CD8-positive, alpha-beta memory T cell (primary cell): ENCODE data around the gene SLC17A4. TPM values are rescaled to one million over a fixed set of nuclear protein-coding genes. Genes with fewer than 3 reads are reported as not detected.

Experiments used
- CTCF ChIA-PET: fragments of 350-600 bp; sonication (Branson Sonifier 250); formaldehyde crosslinking; loops from one replicate; lab custom pipeline; 2021; ENCODE audit warnings: antibody characterized with exemption; lab: Charles Lee
- POLR2A ChIA-PET: fragments of 350-600 bp; sonication (Branson Sonifier 250); formaldehyde crosslinking; loops from one replicate; lab custom pipeline; 2021; ENCODE audit warnings: antibody characterized with exemption; lab: Charles Lee
- DNase-seq, 5 donors: peaks; one replicate each; pipeline versions ENCODE4 v3.0.0 to v3.0.0-alpha.2; 2020 to 2022; ENCODE audit warnings: mixed read lengths in 1 of 5
- H3K27ac ChIP-seq: one replicate; pipeline ENCODE4 v1.7.0; 2013; ENCODE audit warnings: low read depth, mild to moderate bottlenecking, low read length, moderate library complexity
- H3K27me3 ChIP-seq: 2 replicates; pipeline ENCODE4 v1.7.0; 2013; ENCODE audit warnings: low read length, mild to moderate bottlenecking; ENCODE audit not compliant: insufficient read depth, poor library complexity, severe bottlenecking
- H3K36me3 ChIP-seq: 2 replicates; pipeline ENCODE4 v1.7.0; 2013; ENCODE audit warnings: mild to moderate bottlenecking, low read length, moderate library complexity; ENCODE audit not compliant: insufficient read depth
- H3K4me1 ChIP-seq: 2 replicates; pipeline ENCODE4 v1.7.0; 2013; ENCODE audit warnings: mild to moderate bottlenecking, low read length, moderate library complexity; ENCODE audit not compliant: insufficient read depth
- H3K4me3 ChIP-seq: 2 replicates; pipeline ENCODE4 v1.7.0; 2013; ENCODE audit warnings: mild to moderate bottlenecking, low read length
- H3K9me3 ChIP-seq: 2 replicates; pipeline ENCODE4 v1.7.0; 2013; ENCODE audit warnings: mild to moderate bottlenecking, low read length
- H3K27ac Mint-ChIP-seq, 8 donors: one replicate each; pipeline ENCODE4 v1.8.0; 2020 to 2021; ENCODE audit warnings: mixed read lengths in 8 of 8, mild to moderate bottlenecking in 6 of 8, inconsistent platforms in 3 of 8, moderate library complexity in 3 of 8
- H3K27me3 Mint-ChIP-seq, 2 donors: one replicate each; pipeline ENCODE4 v1.8.0; 2020 to 2021; ENCODE audit warnings: mixed read lengths in 2 of 2, mild to moderate bottlenecking in 1 of 2, moderate library complexity in 1 of 2
- H3K36me3 Mint-ChIP-seq, 3 donors: one replicate each; pipeline ENCODE4 v1.8.0; 2020 to 2021; ENCODE audit warnings: mixed read lengths in 3 of 3, inconsistent platforms in 1 of 3, mild to moderate bottlenecking in 1 of 3
- H3K4me1 Mint-ChIP-seq, 3 donors: one replicate each; pipeline ENCODE4 v1.8.0; 2020 to 2021; ENCODE audit warnings: mixed read lengths in 3 of 3, inconsistent platforms in 1 of 3, mild to moderate bottlenecking in 1 of 3
- H3K4me3 Mint-ChIP-seq, 7 donors: one replicate each; pipeline ENCODE4 v1.8.0; 2020 to 2021; ENCODE audit warnings: mixed read lengths in 7 of 7, mild to moderate bottlenecking in 6 of 7, moderate library complexity in 4 of 7, inconsistent platforms in 2 of 7
- H3K9me3 Mint-ChIP-seq, 5 donors: one replicate each; pipeline ENCODE4 v1.8.0; 2020 to 2022; ENCODE audit warnings: mixed read lengths in 5 of 5, mild to moderate bottlenecking in 3 of 5, moderate library complexity in 2 of 5, inconsistent platforms in 1 of 5
- polyA plus RNA-seq: library from polyadenylated mRNA; unstranded; fragments of 300-500 nt; fragmentation: Illumina TruSeq; gene quantifications from one replicate; pipeline ENCODE4 v1.2.3, GENCODE V29; 2021
- total RNA-seq, 2 experiments: library from RNA; stranded (reverse); gene quantifications; one replicate each; pipeline ENCODE4 v1.2.3, GENCODE V29; 2021

The SLC17A4 gene
- total and polyA plus RNA-seq, 3 experiments from 2014 or later = not detected

DNA sequence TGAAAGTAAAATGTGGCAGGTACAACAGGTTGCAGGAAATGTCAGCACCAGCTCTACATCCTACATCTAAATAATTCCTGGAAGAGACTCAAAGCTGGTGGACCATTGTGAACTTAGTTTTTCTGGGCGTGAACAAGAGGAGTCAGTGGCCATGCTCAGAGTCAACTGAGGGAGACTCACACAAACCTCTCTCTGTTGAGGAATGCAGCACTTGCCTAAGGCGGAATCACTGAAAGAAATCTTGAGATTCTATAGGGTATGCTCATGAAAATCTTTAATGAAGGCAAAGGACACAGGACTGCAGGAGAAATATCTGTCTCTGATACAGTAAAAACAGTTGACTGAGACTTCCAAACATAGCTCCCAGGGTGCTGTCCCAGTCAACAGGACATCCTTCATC, 22.5 kb downstream of the SLC17A4 start:
- H3K4me1 Mint-ChIP-seq = no peaks in the 10 kb centered on the region
- H3K27me3 ChIP-seq = no peaks in the 10 kb centered on the region
- H3K9me3 Mint-ChIP-seq = no peaks in the 10 kb centered on the region
- H3K27ac Mint-ChIP-seq = no peak overlapping the region
- CTCF ChIA-PET = no interaction called here
- no peak for DNase-seq
- H3K4me3 Mint-ChIP-seq = no peak overlapping the region
- no peak overlapping the region for H3K4me3 ChIP-seq
- no peaks in the 10 kb centered on the region for H3K4me1 ChIP-seq
- H3K27me3 Mint-ChIP-seq = peaks cover 11 to 25% of the 10 kb centered on the region in 2 donors
- H3K36me3 Mint-ChIP-seq = no peaks in the 10 kb centered on the region
- POLR2A ChIA-PET = no interaction called here
- H3K36me3 ChIP-seq = no peaks in the 10 kb centered on the region
- no peaks in the 10 kb centered on the region for H3K9me3 ChIP-seq
- H3K27ac ChIP-seq = no peak overlapping the region

DNA sequence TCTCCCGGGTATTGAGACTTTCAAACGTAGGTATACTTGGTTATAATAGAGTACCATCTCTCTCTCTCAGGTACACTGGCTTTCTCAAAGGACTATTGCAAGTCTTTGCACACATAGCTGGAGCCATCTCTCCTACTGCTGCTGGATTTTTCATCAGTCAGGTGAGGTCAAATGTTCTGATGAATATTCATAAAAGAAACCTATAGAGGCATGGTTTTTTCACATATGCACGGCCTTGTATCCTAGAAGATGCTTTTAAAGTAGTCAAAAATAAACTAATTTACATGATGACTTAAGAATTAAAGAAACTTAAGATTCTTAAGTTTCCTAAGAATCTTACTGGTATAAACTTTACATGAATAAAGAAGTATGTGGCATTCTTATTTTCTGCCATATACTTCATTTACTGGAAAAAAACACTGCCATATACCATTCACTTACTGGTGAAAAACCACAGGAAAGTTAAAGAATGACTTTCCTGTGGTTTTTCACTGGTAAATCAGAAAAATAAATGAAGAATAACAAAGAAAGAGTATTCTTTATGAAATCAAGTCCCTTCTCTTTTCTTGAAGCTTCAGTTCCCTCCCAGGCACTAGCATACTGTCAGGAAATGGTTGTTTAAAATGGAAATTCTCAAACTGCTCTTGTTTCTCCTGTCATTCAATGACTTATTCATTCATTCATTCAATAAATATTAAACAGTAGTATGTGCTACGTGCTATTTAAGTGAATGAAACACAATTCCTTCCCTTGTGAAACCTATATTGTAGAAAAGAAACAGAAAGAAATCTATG, 23.5 kb downstream of the SLC17A4 start:
- ChIA-PET CTCF (no interaction called here), POLR2A (no interaction called here)
- peaks cover 5 to 21% of the 10 kb centered on the region in 2 donors for H3K27me3 Mint-ChIP-seq
- H3K4me1 Mint-ChIP-seq = no peaks in the 10 kb centered on the region
- H3K27ac Mint-ChIP-seq = no peak overlapping the region
- no peak for DNase-seq
- H3K9me3 Mint-ChIP-seq = no peaks in the 10 kb centered on the region
- Histone ChIP-seq H3K9me3 (no peaks in the 10 kb centered on the region), H3K4me3 (no peak overlapping the region), H3K27me3 (no peaks in the 10 kb centered on the region), H3K27ac (no peak overlapping the region), H3K36me3 (no peaks in the 10 kb centered on the region), H3K4me1 (no peaks in the 10 kb centered on the region)
- no peaks in the 10 kb centered on the region for H3K36me3 Mint-ChIP-seq
- H3K4me3 Mint-ChIP-seq = no peak overlapping the region

GRCh38 chr6:25781134-25781533, 26.6 kb downstream of the SLC17A4 start:
- H3K36me3 ChIP-seq = no peaks in the 10 kb centered on the region
- H3K27me3 ChIP-seq = no peaks in the 10 kb centered on the region
- Mint-ChIP-seq H3K9me3 (no peaks in the 10 kb centered on the region), H3K36me3 (no peaks in the 10 kb centered on the region), H3K4me3 (no peak overlapping the region), H3K27me3 (peaks cover 5 to 21% of the 10 kb centered on the region in 2 donors), H3K27ac (no peak overlapping the region), H3K4me1 (no peaks in the 10 kb centered on the region)
- DNase-seq = no peak
- H3K4me1 ChIP-seq = no peaks in the 10 kb centered on the region
- H3K9me3 ChIP-seq = no peaks in the 10 kb centered on the region
- no peak overlapping the region for H3K4me3 ChIP-seq
- ChIA-PET POLR2A (no interaction called here), CTCF (no interaction called here)
- no peak overlapping the region for H3K27ac ChIP-seq

DNA sequence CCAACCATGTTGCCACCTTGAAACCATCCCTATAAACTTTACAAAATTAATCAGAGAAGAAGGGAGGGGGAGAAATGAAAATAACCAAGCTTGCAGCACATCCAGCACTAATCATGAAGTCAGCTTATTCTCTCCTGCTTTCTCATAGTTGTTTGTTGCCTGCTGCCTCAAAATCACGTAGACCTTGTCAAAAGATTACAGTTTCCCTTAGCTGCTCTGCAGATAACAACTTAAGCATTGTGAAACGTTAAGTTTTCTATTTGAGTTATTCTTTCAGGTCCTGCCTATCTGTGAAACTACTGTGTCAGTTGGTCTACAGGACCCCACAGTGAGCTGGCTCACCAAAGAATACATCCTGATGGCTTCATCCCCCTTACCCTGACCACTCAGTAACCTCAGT, 32.9 kb downstream of the SLC17A4 start:
- H3K27ac Mint-ChIP-seq = no peak overlapping the region
- no peaks in the 10 kb centered on the region for H3K9me3 Mint-ChIP-seq
- ChIA-PET CTCF (interaction anchor here (0.9 to 2.6 kb wide), 6 partner anchors 20 to 216 kb away, joined by 3 to 11 read pairs (median 3); no protein-coding TSS in a partner anchor), POLR2A (no interaction called here)
- Histone ChIP-seq H3K27ac (no peak overlapping the region), H3K4me3 (no peak overlapping the region), H3K4me1 (no peaks in the 10 kb centered on the region), H3K27me3 (no peaks in the 10 kb centered on the region), H3K9me3 (no peaks in the 10 kb centered on the region), H3K36me3 (no peaks in the 10 kb centered on the region)
- peaks cover under 1 to 3% of the 10 kb centered on the region in 2 donors for H3K27me3 Mint-ChIP-seq
- H3K36me3 Mint-ChIP-seq = no peaks in the 10 kb centered on the region
- no peaks in the 10 kb centered on the region for H3K4me1 Mint-ChIP-seq
- H3K4me3 Mint-ChIP-seq = no peak overlapping the region
- no peak for DNase-seq

- H3K27me3 Mint-ChIP-seq = peaks cover 0 to 4% of the 10 kb centered on the region in 2 donors
- POLR2A ChIA-PET = no interaction called here
- no peak overlapping the region for H3K27ac ChIP-seq
- no peaks in the 10 kb centered on the region for H3K36me3 Mint-ChIP-seq
- no peaks in the 10 kb centered on the region for H3K36me3 ChIP-seq
- no peaks in the 10 kb centered on the region for H3K4me1 ChIP-seq
- H3K4me3 Mint-ChIP-seq = no peak overlapping the region
- no peaks in the 10 kb centered on the region for H3K27me3 ChIP-seq
- H3K9me3 Mint-ChIP-seq = no peaks in the 10 kb centered on the region
- CTCF ChIA-PET = interaction anchor here (0.9 to 2.6 kb wide), 13 partner anchors 21 to 215 kb away, joined by 3 to 11 read pairs (median 3); no protein-coding TSS in a partner anchor
- H3K4me1 Mint-ChIP-seq = no peaks in the 10 kb centered on the region
- H3K27ac Mint-ChIP-seq = peak overlapping the region in 2 of 8 donors; percentile 5 to 40
- peak; percentile 3 to 56 (median 12) for DNase-seq
- no peaks in the 10 kb centered on the region for H3K9me3 ChIP-seq
- H3K4me3 ChIP-seq = no peak overlapping the region
Observed at GRCh38 chr6:25788305-25788922, 33.9 kb downstream of the SLC17A4 start.

- H3K27ac ChIP-seq = no peak overlapping the region
- H3K4me3 Mint-ChIP-seq = no peak overlapping the region
- peaks cover 0 to 4% of the 10 kb centered on the region in 2 donors for H3K27me3 Mint-ChIP-seq
- no peak for DNase-seq
- no peaks in the 10 kb centered on the region for H3K4me1 ChIP-seq
- H3K27ac Mint-ChIP-seq = no peak overlapping the region
- no peaks in the 10 kb centered on the region for H3K36me3 ChIP-seq
- H3K4me1 Mint-ChIP-seq = no peaks in the 10 kb centered on the region
- no peaks in the 10 kb centered on the region for H3K9me3 ChIP-seq
- no peak overlapping the region for H3K4me3 ChIP-seq
- CTCF ChIA-PET = interaction anchor here (0.6 to 2.6 kb wide), 6 partner anchors 93 to 212 kb away, joined by 3 to 11 read pairs (median 4); no protein-coding TSS in a partner anchor
- H3K9me3 Mint-ChIP-seq = no peaks in the 10 kb centered on the region
- H3K36me3 Mint-ChIP-seq = no peaks in the 10 kb centered on the region
- H3K27me3 ChIP-seq = no peaks in the 10 kb centered on the region
- POLR2A ChIA-PET = no interaction called here
Observed at GRCh38 chr6:25789475-25789874, 34.9 kb downstream of the SLC17A4 start.

- H3K27ac ChIP-seq = no peak overlapping the region
- Mint-ChIP-seq H3K27ac (no peak overlapping the region), H3K4me3 (no peak overlapping the region), H3K36me3 (no peaks in the 10 kb centered on the region), H3K27me3 (peaks cover 0 to 1% of the 10 kb centered on the region in 2 donors), H3K9me3 (no peaks in the 10 kb centered on the region), H3K4me1 (no peaks in the 10 kb centered on the region)
- H3K9me3 ChIP-seq = no peaks in the 10 kb centered on the region
- ChIA-PET CTCF (no interaction called here), POLR2A (no interaction called here)
- no peaks in the 10 kb centered on the region for H3K36me3 ChIP-seq
- DNase-seq = no peak
- H3K4me1 ChIP-seq = no peaks in the 10 kb centered on the region
- no peaks in the 10 kb centered on the region for H3K27me3 ChIP-seq
- H3K4me3 ChIP-seq = no peak overlapping the region
Observed at GRCh38 chr6:25792016-25792415, 37.5 kb downstream of the SLC17A4 start.

DNA sequence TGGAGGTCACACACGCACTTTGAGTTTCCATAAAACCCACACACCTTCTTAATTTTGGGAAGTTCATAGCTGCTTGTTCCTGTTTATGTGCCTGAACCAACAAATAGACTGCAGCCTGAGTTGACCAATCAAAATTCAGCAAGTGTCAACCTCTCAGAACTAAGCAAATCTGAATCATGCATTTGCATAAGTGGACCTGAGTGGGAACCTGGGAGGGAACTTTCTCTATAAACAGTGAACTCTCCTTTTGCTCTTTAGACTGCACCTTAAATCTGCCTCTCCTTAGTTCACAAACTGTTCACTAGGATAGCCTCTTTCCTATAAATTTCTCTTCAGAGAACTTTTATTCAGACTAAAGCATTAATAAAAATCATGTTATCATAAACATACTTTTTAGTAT, 39.4 kb downstream of the SLC17A4 start:
- no peaks in the 10 kb centered on the region for H3K4me1 ChIP-seq
- Mint-ChIP-seq H3K27me3 (peaks cover 1 to 4% of the 10 kb centered on the region in 2 donors), H3K36me3 (no peaks in the 10 kb centered on the region), H3K9me3 (no peaks in the 10 kb centered on the region), H3K27ac (no peak overlapping the region), H3K4me3 (no peak overlapping the region), H3K4me1 (no peaks in the 10 kb centered on the region)
- no peaks in the 10 kb centered on the region for H3K27me3 ChIP-seq
- CTCF ChIA-PET = no interaction called here
- no peaks in the 10 kb centered on the region for H3K9me3 ChIP-seq
- no peak for DNase-seq
- no peak overlapping the region for H3K4me3 ChIP-seq
- POLR2A ChIA-PET = no interaction called here
- no peaks in the 10 kb centered on the region for H3K36me3 ChIP-seq
- no peak overlapping the region for H3K27ac ChIP-seq
